HepG2 (cell line): Measurements from ENCODE around the gene SNX19. TPM values are rescaled to one million over a fixed set of nuclear protein-coding genes. Genes with fewer than 3 reads are reported as not detected.

Experiments
- ATAC-seq: fragments of 200-7000 bp; cut with Tn5 transposase; 3 replicates; pipeline ENCODE4 v1.9.1; 2020; ENCODE audit warnings: mild to moderate bottlenecking, moderate library complexity
- BruUV-seq: library from RNA; stranded (reverse); fragments of 400-500 nt; replicated peaks from 2 replicates; lab custom pipeline; 2021; lab: Mats Ljungman, UMichigan
- CTCF ChIA-PET: fragments of 300-600 bp; formaldehyde crosslinking; extraction: SDS; loops from one replicate; lab custom pipeline; 2021; ENCODE audit warnings: low total read pairs, inconsistent platforms, low intra/inter-chr PET ratio; lab: Yijun Ruan, JAX
- POLR2A ChIA-PET: fragments of 350-600 bp; sonication (Branson Sonifier 250); formaldehyde crosslinking; loops from one replicate; lab custom pipeline; 2020; ENCODE audit warnings: antibody characterized with exemption, inconsistent platforms; lab: Yijun Ruan, JAX
- DNase-seq: peaks from one replicate; pipeline ENCODE4 v3.0.0-alpha.2; 2015; ENCODE audit warnings: low spot score
- FAIRE-seq: peaks from 3 replicates; lab custom pipeline; 2011; peaks lifted over from hg19 to GRCh38; lab: Jason Lieb, UNC
- H2AFZ ChIP-seq: one replicate; pipeline ENCODE4 v1.6.1; 2011; ENCODE audit warnings: low read length, inconsistent platforms
- H3K27ac ChIP-seq: fragments of 300-600 bp; 3 replicates; pipeline ENCODE4 v1.8.0; 2011; ENCODE audit warnings: mixed run types, mild to moderate bottlenecking, mixed read lengths, low read length, inconsistent platforms; ENCODE audit not compliant: insufficient read depth; ENCODE audit errors: extremely low read length
- H3K27me3 ChIP-seq, 2 experiments: fragments of 200-600 bp in 1 of 2; 2 replicates in 1 of 2; 3 replicates in 1 of 2; pipeline versions ENCODE4 v1.6.0 to v1.8.0; 2011; ENCODE audit warnings: low read length in 2 of 2, mild to moderate bottlenecking in 2 of 2, moderate library complexity in 2 of 2, inconsistent platforms in 1 of 2; ENCODE audit not compliant: insufficient read depth in 2 of 2, control insufficient read depth in 1 of 2
- H3K36me3 ChIP-seq, 2 experiments: fragments of 200-600 bp in 1 of 2; replicated peaks in 1 of 2; 2 replicates in 1 of 2; 3 replicates in 1 of 2; pipeline versions ENCODE4 v1.5.1 to v1.8.0; 2011; ENCODE audit warnings: low read length in 2 of 2, inconsistent platforms in 1 of 2; ENCODE audit not compliant: insufficient read depth in 2 of 2, control insufficient read depth in 1 of 2
- H3K4me1 ChIP-seq: 2 replicates; pipeline ENCODE4 v1.5.1; 2012; ENCODE audit warnings: low read length, inconsistent platforms; ENCODE audit not compliant: insufficient read depth
- H3K4me2 ChIP-seq: 2 replicates; pipeline ENCODE4 v1.6.0; 2011; ENCODE audit warnings: low read depth, low read length, inconsistent platforms
- H3K4me3 ChIP-seq, 3 experiments: fragments of 200-600 bp in 1 of 3; sonication (generic), shearing (Covaris generic) in 1 of 3; replicated peaks in 1 of 3; 2 replicates each; pipeline ENCODE4 v1.5.1; 2011 to 2016; ENCODE audit warnings: low read length in 3 of 3, inconsistent platforms in 2 of 3, low read depth in 2 of 3, mild to moderate bottlenecking in 2 of 3, control low read depth in 1 of 3, mixed read lengths in 1 of 3; ENCODE audit not compliant: insufficient read depth in 1 of 3
- H3K79me2 ChIP-seq: one replicate; pipeline ENCODE4 v1.6.1; 2011; ENCODE audit warnings: low read length, inconsistent platforms; ENCODE audit not compliant: insufficient read depth
- H3K9ac ChIP-seq: 2 replicates; pipeline ENCODE4 v1.6.0; 2011; ENCODE audit warnings: mild to moderate bottlenecking, low read depth, low read length, inconsistent platforms; ENCODE audit not compliant: insufficient read depth
- H3K9me3 ChIP-seq: 2 replicates; pipeline ENCODE4 v1.5.1; 2012; ENCODE audit warnings: mild to moderate bottlenecking, low read length
- H4K20me1 ChIP-seq: 2 replicates; pipeline ENCODE4 v1.6.0; 2011; ENCODE audit warnings: inconsistent platforms, mild to moderate bottlenecking, low read length, moderate library complexity; ENCODE audit not compliant: insufficient read depth
- ARNT2 ChIP-seq: sonication (generic); formaldehyde crosslinking; IDR thresholded peaks from 2 replicates; pipeline ENCODE4 v1.8.0; 2022; ENCODE audit warnings: mild to moderate bottlenecking, low read depth, missing genetic modification reagents, moderate library complexity
- CENPT ChIP-seq: sonication (generic); formaldehyde crosslinking; IDR thresholded peaks from 2 replicates; pipeline ENCODE4 v1.8.0; 2022; ENCODE audit warnings: low read depth, mild to moderate bottlenecking, moderate library complexity, missing genetic modification reagents
- IKZF5 ChIP-seq: IDR thresholded peaks from 2 replicates; pipeline ENCODE4 v1.6.1; 2018; ENCODE audit warnings: missing genetic modification reagents, mild to moderate bottlenecking, missing compliant biosample characterization
- NR2F1 ChIP-seq, 2 experiments: fragments of 450-650 bp in 1 of 2; formaldehyde crosslinking in 1 of 2; IDR thresholded peaks; 2 replicates each; pipeline versions ENCODE4 v1.5.0 to v1.6.1; 2016 to 2020; ENCODE audit warnings: mild to moderate bottlenecking in 1 of 2, missing compliant biosample characterization in 1 of 2, missing genetic modification reagents in 1 of 2, moderate library complexity in 1 of 2
- SMAD9 ChIP-seq: sonication (generic); formaldehyde crosslinking; IDR thresholded peaks from 2 replicates; pipeline ENCODE4 v1.5.1; 2020; ENCODE audit warnings: mild to moderate bottlenecking, missing genetic modification reagents
- ZBTB37 ChIP-seq: sonication (generic); formaldehyde crosslinking; IDR thresholded peaks from 2 replicates; pipeline ENCODE4 v1.4.0; 2020; ENCODE audit warnings: mild to moderate bottlenecking, missing genetic modification reagents
- ZGPAT ChIP-seq: IDR thresholded peaks from 2 replicates; pipeline ENCODE4 v1.6.1; 2016; ENCODE audit warnings: mild to moderate bottlenecking
- ZNF12 ChIP-seq: sonication (generic); formaldehyde crosslinking; IDR thresholded peaks from 2 replicates; pipeline ENCODE4 v1.5.0; 2020; ENCODE audit warnings: missing genetic modification reagents
- ZNF138 ChIP-seq: sonication (generic); formaldehyde crosslinking; IDR thresholded peaks from 2 replicates; pipeline ENCODE4 v1.5.0; 2020; ENCODE audit warnings: mild to moderate bottlenecking, low read depth, missing genetic modification reagents
- ZNF224 ChIP-seq: sonication (generic); formaldehyde crosslinking; IDR thresholded peaks from 2 replicates; pipeline ENCODE4 v1.5.0; 2020; ENCODE audit warnings: mild to moderate bottlenecking, missing genetic modification reagents
- ZNF777 ChIP-seq: sonication (generic); formaldehyde crosslinking; IDR thresholded peaks from 2 replicates; pipeline ENCODE4 v1.4.0; 2020; ENCODE audit warnings: missing genetic modification reagents
- ZUFSP ChIP-seq: sonication (generic); formaldehyde crosslinking; IDR thresholded peaks from 2 replicates; pipeline ENCODE4 v1.9.0; 2021; ENCODE audit warnings: missing genetic modification reagents, mild to moderate bottlenecking, borderline replicate concordance
- WGBS: methylation state at CpG from one replicate; pipeline ENCODE4 v1.1.6; 2017; ENCODE audit warnings: low lambda C conversion rate; 5-methylcytosine and 5-hydroxymethylcytosine counted together
- in situ Hi-C: cut with HindIII; loops from 2 replicates; pipeline ENCODE4 v1.10.0; 2017; ENCODE audit warnings: low pct_unique_long_range_greater_than_20kb; ENCODE audit not compliant: extremely low pct_ligation_motif_present
- intact Hi-C: fragments of 100-400 bp; cut with micrococcal nuclease; formaldehyde crosslinking; loops from one replicate; pipeline ENCODE4 v1.10.0; 2022; ENCODE audit not compliant: unreplicated experiment
- polyA plus RNA-seq, 8 experiments: library from polyadenylated mRNA; depleted of rRNA in 3 of 8; stranded (reverse) in 7 of 8; unstranded in 1 of 8; fragments of >200 nt; fragmentation: Illumina TruSeq in 4 of 8; extraction: Trizol in 4 of 8; gene quantifications; 2 replicates each; pipeline versions ENCODE4 v1.2.1 to v1.2.3, GENCODE V29; 2011 to 2016; ENCODE audit warnings: low read depth in 4 of 8, missing spikeins in 1 of 8, mixed read lengths in 1 of 8; ENCODE audit not compliant: insufficient read depth in 1 of 8
- total RNA-seq, 5 experiments: library from RNA; depleted of rRNA; stranded (reverse); fragments of >200 nt; fragmentation: Illumina TruSeq; extraction: Trizol; gene quantifications; 2 replicates each; pipeline ENCODE4 v1.2.3, GENCODE V29; 2016; ENCODE audit warnings: low read depth in 1 of 5

The SNX19 gene
- total and polyA plus RNA-seq, 2 of the 13 experiments (the other 11 are each of a cell fraction or from before 2014, with no cell fraction given), result 0.13 to 0.27 TPM

GRCh38 chr11:130882138-130882551 lies 34.1 kb downstream of the SNX19 start (continued):
- TF ChIP-seq ZGPAT (CRISPR knock-in tag), result no peak
- TF ChIP-seq NR2F1 (CRISPR knock-in tag; IDR thresholded peaks at IDR 0.05), result no peak
- no peak for TF ChIP-seq ZNF777
- no peak for TF ChIP-seq CENPT (CRISPR knock-in tag)
- no peak for TF ChIP-seq IKZF5 (CRISPR knock-in tag)
- TF ChIP-seq ZBTB37 (CRISPR knock-in tag), result no peak
- no peak for TF ChIP-seq ZNF138

GRCh38 chr11:130881475-130882137 lies 34.7 kb downstream of the SNX19 start:
- no peaks in the 10 kb centered on the region for H3K79me2 ChIP-seq
- ATAC-seq (no peak), FAIRE-seq (no peak), DNase-seq (no peak)
- ChIA-PET POLR2A (no interaction called here), CTCF (no interaction called here)
- no TSS peak for BruUV-seq
- no peak overlapping the region for H2AFZ ChIP-seq
- H4K20me1 ChIP-seq, result no peaks in the 10 kb centered on the region
- no peaks in the 10 kb centered on the region for H3K9me3 ChIP-seq
- H3K4me3 ChIP-seq, result no peak overlapping the region
- no peak overlapping the region for H3K27ac ChIP-seq
- H3K4me1 ChIP-seq, result no peaks in the 10 kb centered on the region
- H3K4me2 ChIP-seq, result no peak overlapping the region
- no peak overlapping the region for H3K9ac ChIP-seq
- H3K36me3 ChIP-seq, result no peaks in the 10 kb centered on the region
- intact Hi-C loops (no loop called here), in situ Hi-C loops (loop anchor here (25.0 kb wide), 1 partner anchor 669 kb away; no protein-coding TSS in a partner anchor)
- H3K27me3 ChIP-seq, result 0 out of 5 replicates have a peak, but pooled peaks cover 0 to 5% of the 10 kb centered on the region in 2 experiments
- WGBS, result 54% methylated on average over 7 of the region's 7 CpGs
- TF ChIP-seq ZNF224 (CRISPR knock-in tag) (no peak), ZNF12 (CRISPR knock-in tag) (no peak), SMAD9 (CRISPR knock-in tag) (no peak), ZUFSP (CRISPR knock-in tag) (no peak), ARNT2 (CRISPR knock-in tag) (no peak)
